Islet of Langerhans (tissue), 1 donor: ENCODE data around the gene ELAVL3.
"Not testable (repeated sequence)": the region's sequence is repeated elsewhere in the genome, so short reads cannot be mapped to it uniquely, and the experiment has no call there.

Source experiments
- FAIRE-seq: peaks from one replicate; lab custom pipeline; 2011; peaks lifted over from hg19 to GRCh38; lab: Jason Lieb, UNC

The ELAVL3 gene

DNA sequence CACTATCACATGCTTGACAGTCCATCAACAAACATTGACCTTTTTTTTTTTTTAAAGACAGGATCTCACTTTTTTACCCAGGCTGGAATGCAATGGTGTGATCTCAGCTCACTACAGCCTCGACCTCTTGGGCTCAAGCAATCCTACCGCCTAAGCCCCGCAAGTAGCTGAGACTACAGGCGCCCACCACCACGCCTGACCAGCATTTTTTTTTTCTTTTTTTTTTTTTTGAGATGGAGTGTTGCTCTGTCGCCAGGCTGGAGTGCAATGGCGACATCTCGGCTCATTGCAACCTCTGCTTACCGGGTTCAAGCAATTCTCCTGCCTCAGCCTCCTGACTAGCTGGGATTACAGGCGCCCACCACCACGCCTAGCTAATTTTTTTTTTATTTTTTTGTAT, 21.9 kb downstream of the ELAVL3 start:
- not testable (repeated sequence) for FAIRE-seq

DNA sequence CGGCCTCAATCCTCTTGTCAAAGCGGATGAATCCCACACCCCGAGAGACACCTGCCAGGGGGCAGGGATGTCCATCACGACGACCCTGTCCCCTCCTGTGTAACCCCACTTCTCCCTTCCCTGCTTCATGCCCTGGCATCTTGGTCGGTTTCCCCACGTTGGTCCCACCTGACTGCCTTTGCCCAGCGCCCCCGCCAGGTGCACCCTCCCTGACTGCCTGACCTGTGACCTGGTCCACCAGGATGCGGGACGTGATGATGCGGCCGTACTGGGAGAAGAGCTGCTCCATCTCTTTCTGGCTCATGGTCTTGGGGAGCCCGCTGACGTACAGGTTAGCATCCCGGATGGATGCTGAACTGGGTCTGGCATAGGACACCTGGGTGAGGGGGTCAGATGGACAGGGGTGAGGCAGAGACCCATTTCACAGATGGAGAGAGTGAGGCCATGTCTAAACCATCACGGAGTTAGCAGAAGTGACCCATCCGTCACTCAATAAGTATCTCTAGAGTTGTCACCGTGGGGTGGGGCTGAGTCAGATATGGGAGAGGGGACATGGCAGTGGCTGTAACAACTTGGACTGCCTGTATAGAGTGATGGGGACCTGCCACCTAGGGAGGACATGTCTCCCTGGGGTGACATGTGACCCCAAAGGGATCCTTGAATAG, 22.5 kb downstream of the ELAVL3 start:
- FAIRE-seq: no peak

- no peak for FAIRE-seq
These were observed 23.0 kb downstream of the ELAVL3 start for GRCh38 chr19:11457831-11458230.

DNA sequence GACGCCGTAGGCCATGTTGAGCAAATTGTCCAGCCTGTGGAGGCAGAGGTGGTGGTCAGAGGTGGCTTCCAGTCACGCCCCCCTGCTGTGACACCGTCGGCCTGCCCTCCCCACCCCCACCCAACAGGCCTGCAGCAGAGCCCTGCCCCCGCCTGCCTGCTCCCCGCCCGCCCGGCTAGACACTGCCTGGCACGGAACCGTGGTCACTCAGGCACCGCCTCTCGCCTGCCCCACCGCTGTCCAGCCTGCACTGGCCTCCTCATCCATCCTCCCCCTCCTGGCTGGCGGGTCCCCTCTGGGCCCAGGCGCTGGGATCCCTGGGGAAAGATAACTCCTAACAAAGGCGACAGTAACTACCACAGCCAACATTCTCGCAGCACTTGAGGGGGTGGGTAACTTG, 23.7 kb downstream of the ELAVL3 start:
- no peak for FAIRE-seq

DNA sequence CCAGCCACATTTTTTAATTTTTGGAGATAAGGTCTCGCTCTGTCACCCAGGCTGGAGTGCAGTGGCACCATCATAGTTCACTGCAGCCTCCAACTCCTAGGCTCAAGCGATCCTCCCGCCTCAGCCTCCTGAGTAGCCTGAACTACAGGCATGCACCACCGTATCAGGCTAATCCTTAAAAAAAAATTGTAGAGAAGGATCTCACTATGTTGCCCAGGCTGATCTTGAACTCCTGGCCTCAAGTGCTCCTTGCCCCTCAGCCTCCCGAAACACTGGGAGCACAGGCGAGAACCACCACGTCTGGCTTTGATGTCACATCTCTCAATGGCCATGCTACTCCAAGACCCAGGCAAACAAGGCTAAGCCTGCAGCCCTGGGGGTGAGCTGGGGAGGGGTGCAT, 24.2 kb downstream of the ELAVL3 start:
- FAIRE-seq: no peak

DNA sequence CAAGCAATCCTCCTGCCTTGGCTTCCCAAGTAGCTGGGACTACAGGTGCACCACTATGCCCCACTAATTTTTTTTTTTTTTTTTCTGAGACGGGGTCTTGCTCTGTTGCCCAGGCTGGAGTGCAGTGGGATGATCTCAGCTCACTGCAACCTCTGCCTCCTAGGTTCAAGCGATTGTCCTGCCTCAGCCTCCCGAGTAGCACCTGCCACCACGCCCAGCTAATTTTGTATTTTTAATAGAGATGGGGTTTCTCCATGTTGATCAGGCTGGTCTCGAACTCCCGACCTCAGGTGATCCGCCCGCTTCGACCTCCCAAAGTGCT, 25.7 kb downstream of the ELAVL3 start:
- FAIRE-seq: not testable (repeated sequence)

DNA sequence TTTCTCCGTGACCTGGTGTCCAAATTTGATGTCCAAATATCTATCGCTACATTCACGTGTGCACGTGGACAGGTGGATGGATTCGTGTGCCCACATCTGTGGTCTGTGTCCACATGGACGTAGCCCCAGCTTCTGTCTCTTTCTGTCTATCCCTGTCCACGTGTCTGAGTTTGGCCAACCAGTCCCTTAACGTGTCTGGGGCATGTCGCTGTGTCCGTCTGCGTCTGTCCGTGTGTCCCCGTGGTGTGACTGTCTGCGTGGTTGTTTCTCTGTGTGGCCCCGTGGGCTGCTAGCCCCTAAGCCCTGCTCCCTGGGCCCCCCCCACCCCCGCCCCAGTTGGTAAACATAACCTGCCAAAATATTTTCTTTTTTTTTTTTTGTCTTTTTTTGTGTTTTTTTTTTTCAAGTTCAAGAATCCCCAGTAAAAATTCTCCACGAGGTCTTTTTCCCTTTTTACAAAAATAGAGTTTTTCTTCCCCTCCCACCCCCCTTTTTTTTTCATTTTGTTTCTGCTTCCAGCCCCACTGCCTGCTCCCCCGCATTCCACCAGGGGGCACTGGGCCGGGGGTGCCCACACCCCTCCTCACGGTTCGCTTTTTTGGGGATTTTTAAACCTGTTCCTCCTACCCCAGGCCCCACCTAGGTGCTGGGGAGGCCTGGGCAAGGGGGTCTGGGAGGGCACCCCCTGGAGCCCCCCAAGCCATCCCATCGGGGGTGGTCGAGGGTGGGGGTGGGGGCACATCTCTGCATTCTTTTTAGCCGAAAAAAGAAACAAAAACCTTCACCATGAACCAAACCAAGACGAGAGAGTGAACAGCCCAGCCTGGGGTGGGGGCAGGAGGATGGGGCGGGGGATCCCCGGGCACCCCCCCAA, 27.1 kb downstream of the ELAVL3 start:
- no peak for FAIRE-seq

- no peak for FAIRE-seq
These were observed 28.1 kb downstream of the ELAVL3 start for GRCh38 chr19:11452620-11453310.

- no peak for FAIRE-seq
These were observed 28.8 kb downstream of the ELAVL3 start for GRCh38 chr19:11451871-11452619.

DNA sequence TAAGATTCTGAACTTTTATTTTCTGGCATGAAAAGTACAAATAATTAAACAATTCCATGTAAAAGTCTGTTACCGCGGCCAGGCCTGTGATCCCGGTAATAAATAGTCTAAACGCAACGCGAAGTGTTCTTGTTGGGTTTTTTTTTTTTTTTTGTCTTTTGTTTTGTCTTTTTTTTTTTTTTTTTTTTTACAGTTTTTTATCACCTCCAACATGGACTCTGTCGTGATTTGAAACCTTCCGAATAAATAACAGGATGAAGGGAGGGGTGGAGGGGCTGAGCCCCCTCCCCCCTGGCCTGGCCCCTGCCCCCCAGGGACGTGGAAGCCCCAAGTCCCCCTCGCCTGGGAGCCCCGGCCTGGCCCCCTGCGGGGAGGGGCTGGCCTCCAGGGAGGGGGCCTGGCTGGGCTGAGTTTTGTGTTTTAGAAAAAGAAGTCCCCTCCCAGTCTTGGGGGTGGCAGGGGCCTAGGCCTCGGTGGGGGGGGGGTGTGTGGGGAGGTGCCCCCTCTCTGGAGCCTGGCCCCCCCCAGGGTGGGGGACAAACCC, 29.4 kb downstream of the ELAVL3 start:
- no peak for FAIRE-seq

DNA sequence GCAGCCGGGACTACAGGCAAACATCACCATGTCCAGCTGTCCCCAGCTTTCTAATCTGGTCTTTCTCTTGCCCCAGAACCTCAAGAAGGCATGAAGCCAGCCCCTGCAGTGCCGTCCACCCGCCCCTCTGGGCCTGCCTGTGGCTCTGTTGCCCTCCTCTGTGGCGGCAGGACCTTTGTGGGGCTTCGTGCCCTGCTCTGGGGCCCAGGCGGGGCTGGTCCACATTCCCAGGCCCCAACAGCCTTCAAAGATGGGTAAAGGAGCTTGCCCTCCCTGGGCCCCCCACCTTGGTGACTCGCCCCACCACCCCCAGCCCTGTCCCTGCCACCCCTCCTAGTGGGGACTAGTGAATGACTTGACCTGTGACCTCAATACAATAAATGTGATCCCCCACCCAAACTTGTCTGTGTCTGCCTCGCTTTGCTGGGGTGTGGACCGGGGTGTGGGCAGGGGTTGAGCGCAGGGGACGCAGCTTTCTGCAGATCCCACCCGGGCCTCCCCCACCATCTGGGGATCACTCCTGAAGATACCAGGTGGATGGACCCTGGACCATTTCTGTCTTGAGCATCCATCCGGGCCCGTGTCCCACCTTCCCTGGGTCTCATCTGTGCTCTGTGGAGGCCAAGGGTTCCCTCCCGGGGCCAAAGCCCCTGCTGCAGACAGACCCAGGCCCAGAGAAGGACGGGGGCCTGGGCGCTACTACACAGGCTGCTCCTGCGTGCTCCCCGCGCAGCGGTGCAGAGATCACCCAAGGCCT, 30.1 kb downstream of the ELAVL3 start:
- no peak for FAIRE-seq

DNA sequence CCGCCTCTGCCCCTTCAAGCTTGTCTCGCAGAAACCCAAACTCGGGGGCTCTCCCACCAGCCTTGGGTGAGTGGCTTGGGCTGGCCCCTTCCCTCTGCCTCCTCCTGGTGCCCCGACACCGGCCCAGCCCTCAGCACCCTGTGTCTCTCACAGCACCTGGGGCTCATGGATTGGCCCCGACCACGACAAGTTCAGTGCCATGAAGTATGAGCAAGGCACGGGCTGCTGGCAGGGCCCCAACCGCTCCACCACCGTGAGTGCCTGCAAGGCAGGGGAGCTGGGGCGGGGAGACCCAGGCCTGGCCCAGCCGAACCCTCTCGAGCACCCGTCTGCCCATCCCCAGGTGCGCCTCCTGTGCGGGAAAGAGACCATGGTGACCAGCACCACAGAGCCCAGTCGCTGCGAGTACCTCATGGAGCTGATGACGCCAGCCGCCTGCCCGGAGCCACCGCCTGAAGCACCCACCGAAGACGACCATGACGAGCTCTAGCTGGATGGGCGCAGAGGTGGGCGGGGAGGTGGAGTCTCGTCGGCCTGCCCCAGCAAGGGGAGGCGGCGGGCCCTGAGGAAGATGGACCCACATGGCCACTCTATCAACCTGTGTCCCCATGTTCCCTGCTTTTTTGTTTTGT, 31.8 kb downstream of the ELAVL3 start:
- no peak for FAIRE-seq

GRCh38 chr19:11448410-11448809, 32.4 kb downstream of the ELAVL3 start:
- FAIRE-seq: no peak

- no peak for FAIRE-seq
These were observed 33.2 kb downstream of the ELAVL3 start for GRCh38 chr19:11447347-11448262.

DNA sequence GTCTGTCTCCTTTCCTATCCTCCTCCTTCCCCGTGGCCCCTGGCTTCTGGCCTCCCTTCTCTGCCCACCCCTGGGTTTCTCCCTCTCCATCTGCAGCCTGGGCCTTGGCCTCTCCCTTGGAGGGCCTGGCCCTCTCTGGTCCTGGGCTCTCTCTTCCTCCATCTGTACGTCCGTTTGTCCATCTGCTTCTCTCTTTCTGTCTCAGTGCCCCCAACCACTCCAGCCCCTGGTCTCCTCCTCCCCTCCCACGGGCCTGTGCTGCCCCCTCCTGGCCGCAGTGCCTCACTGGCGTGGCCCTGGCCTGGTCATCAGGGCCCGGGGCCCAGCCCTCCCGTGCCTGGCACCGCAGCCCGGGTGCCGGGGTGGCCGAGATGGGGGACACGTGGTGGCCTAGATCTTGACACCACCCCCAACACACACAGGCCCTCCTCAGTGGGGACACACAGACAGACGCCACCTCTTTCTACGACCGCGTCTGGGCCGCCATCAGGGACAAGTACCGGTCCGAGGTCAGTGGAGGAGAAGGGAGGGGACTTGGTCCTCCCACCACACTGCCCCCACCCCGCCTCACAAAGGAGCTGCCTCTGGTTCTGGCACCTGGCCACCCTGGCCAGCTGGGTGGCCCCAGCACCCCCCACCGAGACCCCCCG, 34.1 kb downstream of the ELAVL3 start:
- FAIRE-seq: no peak

DNA sequence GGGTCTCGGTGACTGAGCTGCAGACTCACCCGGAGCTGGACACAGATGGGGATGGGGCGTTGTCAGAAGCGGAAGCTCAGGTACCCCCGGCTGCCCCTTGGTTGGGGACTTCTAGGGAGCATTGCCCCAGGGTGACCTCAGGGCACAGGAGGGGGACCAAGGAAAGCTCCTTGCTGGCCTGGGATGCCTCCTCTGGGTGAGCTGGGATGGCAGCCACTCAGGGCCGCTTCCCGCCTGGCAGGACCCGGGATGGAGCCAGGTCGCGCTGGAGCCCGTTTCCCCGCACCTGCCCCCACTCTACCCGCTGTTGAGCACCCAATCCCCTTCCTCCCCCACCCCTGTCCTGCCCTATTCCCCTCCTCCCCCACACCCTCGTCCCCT, 34.6 kb downstream of the ELAVL3 start:
- no peak for FAIRE-seq

DNA sequence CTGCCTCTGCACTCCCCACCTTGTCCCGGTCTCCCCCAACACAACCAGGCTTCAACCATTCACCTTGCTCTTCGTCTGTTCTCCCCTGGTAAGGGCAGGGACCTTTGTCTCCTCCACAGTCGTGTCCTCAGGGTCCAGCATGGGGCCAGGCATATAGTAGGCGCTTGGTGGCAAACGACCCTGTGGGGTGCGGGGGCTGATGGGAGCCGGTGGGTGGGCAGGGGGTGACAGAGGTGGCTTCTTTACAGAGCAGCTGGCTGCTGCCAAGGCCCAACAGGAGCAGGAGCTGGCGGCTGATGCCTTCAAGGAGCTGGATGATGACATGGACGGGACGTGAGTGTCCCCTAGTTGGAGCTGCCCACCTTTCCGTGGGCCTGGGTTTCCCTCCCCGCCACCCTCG, 35.7 kb downstream of the ELAVL3 start:
- no peak for FAIRE-seq

DNA sequence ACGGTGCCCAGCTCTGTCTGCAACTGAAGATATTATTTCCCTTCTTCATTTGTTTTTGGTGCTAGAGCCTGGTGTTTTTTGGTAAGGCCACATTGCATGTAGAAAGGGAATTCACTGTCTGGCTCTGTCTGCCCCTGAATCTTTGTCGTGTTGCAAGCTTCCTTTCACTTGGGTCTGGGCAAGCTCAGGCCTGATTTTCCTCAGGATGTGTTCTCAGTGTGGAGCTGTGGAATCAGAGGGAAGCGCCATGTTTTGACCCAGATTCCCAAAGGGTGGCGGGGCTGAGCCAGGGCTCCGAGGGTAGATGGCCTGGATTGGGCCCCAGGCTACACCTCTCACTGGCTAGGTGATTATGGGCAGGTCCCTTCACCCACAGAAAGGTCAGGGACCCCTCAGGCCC, 36.8 kb downstream of the ELAVL3 start:
- FAIRE-seq: no peak

- FAIRE-seq: no peak
These were observed 42.9 kb downstream of the ELAVL3 start for GRCh38 chr19:11437955-11438354.
